T-helper 9 cell (primary cell): ENCODE results near the gene SSU72.
"Not testable (repeated sequence)": the region's sequence is repeated elsewhere in the genome, so short reads cannot be mapped to it uniquely, and the experiment has no call there.

ENCODE experiments used
- DNase-seq: peaks from one replicate; pipeline ENCODE4 v3.0.0-alpha.2; 2020

SSU72 gene

DNA sequence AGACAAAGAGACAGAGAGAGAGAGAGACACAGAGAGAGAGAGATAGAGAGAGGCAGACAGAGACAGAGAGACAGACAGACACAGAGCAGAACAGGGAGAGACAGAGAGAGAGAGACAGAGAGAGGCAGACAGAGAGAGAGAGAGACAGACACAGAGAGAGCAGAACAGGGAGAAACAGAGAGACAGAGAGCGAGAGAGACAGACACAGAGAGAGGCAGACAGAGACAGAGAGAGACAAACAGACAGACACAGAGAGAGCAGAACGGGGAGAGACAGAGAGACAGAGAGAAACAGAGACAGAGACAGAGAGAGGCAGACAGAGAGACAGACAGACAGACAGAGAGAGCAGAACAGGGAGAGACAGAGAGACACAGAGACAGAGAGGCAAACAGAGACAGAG lies 20.7 kb upstream of the SSU72 start:
- DNase-seq: not testable (repeated sequence)

DNA sequence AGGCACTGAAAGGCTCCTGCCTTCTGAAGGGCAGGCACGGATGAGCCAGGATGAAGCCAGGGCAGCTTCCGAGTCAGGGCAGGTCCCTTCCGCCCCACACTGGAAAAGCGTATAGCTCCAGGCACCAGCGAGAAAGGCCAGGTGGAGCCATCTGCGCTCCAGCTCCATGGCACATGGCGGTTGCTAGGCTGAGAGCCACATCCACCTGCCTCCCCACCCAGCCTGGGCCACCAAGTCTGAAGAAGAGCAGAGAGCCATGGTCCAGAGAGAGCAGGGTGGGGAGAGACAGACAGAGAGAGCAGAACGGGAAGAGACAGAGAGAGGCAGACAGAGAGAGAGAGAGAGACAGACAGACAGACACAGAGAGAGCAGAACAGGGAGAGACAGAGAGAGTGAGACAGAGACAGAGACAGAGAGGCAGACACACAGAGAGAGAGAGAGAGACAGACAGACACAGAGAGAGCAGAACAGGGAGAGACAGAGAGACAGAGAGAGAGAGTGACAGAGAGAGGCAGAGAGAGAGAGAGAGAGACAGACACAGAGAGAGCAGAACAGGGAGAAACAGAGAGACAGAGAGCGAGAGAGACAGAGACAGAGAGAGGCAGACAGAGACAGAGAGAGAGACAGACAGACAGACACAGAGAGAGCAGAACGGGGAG lies 20.1 kb upstream of the SSU72 start:
- no peak for DNase-seq

DNA sequence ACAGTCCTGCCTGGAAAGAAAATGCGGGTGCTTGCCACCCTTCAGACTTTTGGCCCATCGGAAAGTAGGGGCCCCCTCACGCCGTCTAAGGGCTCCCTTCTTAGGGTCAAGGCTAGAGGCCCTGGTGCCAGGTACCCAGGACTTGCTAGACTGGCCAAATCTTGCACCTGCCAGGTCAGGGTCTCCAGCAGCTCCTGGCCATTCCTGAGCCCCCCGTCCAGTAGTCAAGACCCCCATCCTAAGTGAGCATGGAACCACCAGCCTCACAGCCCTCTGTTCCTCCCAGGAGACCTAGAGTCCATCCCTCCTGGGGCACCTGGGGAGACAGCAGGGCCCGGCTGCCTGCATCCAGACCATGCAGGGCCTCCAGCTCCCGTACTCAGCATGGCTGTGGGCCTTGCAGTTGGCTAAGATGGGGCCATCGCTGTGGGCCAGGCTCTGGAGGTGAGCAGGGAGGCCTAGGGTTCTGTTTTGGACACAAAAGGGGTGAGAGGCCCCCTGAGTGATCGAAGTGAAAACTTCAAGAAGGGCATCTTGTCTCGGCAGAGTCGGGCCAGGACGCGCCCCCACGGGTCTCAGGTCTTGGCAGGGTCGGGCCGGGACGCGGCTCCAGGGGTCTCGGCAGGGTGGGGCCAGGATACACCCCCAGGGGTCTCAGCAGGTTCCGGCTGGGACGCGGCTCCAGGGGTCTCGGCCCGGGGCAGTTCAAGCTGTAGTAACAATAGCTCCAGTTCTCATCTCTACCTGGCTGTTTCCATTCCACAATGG lies 19.4 kb upstream of the SSU72 start:
- no peak for DNase-seq

DNA sequence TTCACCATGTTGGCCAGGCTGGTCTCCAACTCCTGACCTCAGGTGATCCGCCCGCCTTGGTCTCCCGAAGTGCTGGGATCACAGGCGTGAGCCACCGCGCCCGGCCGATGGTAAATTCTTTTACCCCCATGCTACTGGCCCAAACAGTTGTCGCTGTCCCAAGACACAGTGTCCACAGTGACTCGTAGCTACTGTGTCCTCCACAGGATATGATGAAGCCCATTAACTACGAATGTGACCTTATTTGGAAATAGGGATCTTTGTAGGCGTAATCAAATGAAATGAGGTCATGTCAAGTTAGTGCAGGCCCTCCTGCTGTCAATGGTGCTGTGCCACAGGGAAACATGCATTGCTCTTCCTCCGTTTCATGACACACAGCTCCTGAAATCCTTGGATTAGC lies 16.8 kb upstream of the SSU72 start:
- no peak for DNase-seq

DNA sequence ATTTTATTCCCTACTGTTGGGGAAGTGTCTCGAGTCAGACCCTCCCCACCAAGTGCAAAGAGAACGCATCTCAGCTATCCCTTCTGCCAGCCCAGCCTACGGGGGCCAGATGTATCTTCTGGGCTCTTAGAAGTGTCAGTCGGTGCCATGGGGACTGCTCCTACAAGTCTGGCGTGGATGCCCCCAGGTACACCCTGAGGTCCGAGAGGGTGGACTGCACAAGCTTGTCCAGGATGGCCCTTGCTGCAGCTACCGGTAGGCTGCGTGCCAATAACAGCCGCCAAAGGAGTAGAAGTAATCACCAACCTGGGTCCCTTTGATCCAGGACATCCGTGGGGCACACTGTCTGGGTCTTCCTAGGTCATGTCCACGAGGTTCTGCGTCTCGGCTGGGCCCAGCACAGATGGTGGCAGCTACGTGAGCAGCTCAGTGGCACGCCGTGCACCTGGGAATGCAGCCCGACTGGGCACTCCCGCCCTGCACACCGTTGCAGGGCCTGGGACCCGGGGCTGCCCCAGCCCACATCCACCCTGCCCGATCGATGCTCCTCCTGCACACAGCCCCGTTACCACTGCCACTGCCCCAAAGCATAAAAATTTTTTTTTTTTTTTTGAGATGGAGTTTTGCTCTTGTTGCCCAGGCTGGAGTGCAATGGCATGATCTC lies 8.8 kb upstream of the SSU72 start:
- no peak for DNase-seq

DNA sequence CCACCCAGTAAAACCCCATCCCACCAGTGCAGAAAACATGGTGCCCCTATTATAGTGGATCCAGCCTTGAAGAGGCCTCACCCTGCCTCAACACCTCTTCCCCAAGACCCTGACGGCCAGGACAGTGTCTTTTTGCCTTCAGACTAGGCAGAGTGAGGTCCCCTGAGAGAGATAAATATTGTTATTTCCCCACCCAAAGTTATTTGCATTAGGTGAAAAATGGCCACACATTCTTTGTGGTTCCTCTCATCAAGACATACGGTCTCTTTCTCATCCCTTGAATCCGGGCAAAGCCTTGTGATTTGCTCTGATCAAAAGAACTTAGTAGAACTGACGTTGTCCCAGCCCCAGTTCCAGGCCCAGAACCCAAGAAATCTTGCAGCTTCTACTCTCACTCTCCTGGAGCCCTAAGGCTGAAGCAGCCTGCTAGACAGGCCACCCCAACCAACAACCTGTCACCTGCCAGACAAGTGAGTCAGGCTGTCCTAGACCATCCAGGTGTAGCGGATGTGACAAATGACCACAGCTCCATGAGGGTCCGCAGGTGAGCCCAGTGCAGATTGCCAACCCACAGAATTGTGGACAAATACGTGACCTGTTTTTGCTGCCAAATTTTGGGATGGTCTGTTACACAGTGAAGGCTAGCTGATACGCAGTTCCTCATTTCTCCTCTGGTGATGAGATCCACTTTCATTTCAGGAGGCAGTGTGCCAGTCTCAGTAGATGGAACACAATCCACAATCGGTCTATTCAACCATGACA lies 8.1 kb upstream of the SSU72 start:
- DNase-seq: no peak

DNA sequence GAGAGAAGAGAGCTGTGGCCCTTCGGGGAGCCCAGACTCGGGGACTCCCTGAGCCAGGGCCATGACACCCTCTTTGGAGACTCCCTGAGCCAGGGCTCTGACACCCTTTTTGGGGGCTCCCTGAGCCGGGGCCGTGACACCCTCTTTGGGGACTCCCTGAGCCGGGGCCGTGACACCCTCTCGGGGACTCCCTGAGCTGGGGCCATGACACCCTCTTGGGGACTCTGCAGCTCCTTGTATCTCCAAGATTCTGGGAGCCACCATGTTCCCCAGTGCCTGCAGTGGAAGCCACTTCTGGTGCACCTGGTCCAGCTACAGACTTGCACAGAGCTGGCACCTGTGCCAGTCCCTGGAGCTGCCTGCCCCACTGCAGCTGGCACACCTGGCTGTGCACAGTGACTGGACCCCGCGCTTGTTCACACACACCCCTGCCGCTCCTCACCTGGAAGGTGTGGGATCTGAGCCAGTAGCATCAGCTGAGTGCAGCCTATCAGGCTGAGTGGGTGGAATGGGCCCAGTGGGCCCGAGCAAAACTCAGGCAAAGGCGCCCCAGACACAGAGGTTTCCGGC lies 3.8 kb upstream of the SSU72 start:
- no peak for DNase-seq

DNA sequence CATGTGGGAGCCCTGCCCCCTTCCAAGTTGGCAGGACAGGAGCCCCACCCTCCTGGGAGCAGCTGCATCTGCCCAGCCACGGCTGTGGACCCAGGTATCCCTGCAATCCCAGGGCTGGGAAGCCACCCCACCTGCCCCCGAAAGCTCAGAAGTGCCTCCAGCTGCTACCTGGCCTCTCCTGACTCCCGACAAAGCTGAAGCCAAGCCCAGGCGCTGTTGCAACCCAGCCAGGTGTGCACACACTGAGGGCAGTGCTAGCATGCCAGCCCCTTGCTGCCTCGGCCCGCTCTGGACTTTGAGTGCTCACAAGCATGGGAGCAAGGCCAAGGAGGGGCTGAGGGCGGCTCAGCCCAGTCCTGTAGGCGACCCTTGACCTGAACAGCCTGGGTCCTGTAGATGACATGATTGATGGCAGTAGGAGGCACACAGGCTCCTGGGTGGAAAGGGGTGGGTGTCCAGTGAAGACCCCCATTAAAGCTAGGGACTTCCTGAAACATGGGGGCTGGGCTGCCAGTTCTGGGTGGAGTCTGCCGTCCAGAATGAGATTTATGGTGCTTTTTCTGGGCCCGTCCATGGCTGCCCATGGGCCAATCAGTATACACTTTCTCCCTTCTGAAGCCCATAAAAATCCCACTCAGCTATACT lies 2.8 kb upstream of the SSU72 start:
- no peak for DNase-seq

DNA sequence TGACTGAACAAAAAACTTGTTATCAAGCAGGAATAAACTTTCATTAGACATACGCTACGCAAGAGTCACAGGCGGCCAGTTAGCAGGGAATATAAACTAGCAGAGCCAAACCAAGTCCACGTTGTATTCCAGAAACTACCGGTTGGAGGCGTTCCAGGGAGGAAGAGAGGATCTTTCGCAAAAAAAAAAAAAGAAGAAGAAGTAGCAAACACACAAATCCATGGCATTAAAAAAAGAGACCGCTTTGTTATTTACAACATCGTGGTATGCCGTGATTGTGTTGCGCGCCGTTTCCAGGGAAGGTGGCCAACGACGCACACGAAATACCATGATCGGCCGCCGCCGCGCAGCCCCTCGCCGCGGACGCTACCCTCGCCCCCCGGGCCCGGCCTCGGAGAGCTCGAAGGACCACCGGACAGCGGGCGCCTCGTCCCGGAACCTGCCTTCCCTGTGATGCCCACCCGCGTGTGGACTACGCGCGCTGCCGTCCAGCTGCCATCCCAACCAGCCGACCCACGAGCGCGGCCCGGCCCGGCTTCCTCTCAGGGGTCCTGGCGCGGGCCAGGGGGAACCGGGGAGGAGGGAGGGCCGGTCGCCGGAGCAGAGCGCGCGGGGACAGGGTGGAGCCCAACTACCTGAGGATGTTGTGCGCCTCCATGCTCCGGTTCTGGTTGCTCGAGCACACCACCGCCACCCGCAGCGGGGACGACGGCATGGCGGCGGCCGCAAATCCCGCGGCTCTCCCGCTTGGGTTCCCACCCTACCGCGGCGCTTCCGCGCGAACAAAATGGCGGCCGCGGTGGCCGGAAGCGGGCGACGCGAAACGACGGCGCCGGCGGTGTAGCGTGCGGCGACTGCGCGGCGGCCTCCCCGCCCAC lies 581 bp downstream of the SSU72 start:
- DNase-seq: peak; percentile 65

DNA sequence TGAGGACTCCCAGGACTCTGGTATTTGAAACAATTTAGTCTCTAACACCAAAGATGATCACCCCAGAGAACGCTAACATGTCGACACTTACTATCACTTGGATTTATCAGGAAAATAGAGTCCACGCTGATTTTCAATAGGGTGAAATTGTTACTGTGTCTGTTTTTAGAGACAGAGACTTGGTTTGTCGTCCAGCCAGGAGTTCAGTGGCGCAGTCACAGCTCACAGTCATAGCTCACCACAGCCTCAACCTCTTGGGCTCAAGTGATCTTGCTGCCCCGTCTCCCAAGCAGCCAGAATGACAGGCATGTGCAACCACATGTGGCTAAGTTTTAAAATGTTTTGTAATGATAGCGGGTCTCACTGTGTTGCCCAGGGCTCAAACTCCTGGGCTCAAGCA lies 5.3 kb downstream of the SSU72 start:
- DNase-seq: no peak

DNA sequence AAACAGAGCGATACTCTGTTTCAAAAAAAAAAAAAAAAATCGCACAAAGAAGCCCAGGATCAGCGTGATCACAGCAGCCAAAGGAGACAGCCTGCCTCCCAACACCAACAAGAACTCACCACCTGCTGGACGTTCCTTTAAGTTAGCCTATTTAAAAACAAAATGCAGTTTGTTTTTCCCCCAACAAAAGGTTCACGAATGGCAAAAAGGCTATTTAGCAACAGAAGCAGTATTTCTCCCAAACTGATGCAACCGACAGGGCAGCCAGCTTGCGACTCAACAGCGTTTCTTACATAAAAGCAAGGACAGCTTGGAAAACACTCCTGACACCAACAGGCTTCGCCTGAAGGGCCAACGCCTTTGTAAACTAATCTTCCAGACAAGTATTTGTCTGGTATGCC lies 6.8 kb downstream of the SSU72 start:
- no peak for DNase-seq

DNA sequence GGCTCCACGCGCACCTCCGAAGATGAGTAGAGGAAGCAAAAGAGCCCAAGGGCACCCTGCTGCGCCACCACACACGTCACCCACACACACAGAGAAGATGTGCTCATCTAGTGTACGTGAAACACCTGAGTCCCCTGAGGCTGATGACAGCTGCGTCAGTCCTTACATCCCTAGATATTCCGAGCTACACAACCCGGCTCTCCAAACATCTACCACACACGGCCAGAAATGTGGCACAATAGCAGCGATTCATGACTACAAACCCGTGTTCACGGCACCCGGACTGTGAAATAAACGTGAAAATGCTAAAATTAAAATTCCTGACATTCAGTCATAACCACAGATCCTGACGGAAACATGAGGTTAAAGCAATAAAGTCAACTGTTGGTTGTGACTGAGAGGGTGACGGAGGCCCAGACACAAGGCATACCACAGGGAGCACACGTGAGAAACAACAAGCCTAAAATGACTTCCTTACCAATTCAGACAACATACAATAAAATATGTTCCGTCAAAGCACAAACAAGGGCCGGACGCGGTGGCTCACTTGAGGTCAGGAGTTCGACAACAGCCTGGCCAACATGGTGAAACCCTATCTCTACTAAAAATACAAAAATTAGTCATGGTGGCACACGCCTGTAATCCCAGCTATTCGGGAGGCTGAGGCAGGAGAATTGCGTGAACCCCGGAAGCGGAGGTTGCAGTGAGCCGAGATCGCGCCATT lies 7.3 kb downstream of the SSU72 start:
- DNase-seq: no peak

DNA sequence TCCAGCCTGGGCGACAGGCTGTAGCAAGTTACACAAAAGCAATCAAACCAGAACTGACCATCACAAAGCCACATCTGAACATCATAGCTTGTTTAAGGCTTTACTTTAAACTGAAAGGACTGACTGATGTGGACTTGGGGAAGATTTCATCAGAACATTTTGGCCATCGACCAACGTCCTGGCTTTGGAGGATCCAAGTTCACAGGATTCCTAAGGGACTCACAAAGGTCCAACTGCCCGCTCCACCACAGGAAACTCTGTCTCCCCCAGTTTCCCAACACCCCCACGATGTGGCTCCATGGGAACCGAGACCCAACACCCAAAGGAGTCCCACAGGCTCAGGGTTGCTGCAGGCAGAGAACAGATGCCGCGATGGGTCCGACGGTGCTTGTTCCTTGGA lies 9.3 kb downstream of the SSU72 start:
- DNase-seq: no peak

DNA sequence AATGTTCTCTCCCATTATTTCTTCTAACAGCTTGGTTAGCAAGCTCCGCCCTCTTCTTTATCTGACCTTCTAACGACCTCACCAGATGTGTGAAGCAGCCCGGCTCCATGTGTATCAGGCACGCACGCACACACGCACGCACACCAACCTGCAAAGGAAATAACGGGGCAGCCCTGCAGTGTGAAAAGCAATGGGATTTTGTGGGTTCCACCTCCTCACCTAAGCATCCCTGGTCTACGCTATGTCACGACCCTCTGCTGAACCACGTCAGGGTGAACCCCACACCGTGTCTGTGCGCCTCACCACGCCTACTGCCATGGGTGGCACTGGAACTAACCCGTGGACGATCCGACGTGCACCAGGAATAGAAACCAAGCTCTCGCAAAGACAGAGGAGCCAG lies 10.4 kb downstream of the SSU72 start:
- DNase-seq: no peak

DNA sequence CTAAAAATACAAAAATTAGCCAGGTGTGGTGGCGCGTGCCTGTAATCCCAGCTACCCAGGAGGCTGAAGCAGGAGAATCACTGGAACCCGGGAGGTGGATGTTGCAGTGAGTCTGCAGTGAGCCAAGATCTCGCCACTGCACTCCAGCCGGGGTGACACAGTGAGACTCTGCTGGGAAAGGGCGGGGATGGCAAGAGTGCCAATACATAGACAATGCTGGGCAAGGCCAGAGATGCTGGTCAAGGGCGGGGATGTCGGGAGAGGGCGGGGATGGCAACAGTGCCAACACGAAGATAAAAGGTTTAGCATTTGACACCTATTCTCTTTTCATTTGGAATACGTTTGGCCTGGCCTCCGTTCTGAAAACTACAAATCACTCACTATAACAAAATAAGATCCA lies 11.0 kb downstream of the SSU72 start:
- DNase-seq: no peak

DNA sequence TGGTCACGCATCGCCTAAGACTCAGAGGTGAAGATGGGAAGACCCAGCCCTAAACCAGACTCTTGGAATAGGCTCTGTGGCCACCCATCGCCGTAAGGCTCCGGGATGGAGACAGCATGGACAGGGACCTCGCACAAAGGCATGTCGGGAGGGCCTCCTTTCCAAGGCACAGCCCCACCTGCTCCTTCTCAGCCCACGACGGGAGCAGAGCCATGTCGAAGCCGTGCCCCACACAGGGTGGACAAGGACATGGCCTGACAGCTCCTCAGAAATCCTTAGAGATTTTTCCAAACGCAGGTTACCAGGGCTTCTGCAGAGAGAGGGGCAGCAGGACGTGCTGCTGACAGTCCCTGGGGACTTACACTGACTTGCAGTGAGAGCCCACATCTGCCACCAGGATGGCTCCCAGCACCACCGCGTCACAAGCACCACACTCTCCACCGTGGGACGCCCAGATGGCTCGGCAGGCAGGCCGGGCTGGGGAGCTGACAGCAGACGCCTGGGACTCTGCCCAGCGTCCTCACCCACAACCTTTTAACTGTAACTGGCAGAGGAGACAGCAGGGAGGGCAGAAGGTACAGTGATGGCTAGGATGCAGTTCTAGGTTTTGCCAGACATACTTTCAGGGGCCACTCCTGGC lies 12.0 kb downstream of the SSU72 start:
- DNase-seq: no peak

DNA sequence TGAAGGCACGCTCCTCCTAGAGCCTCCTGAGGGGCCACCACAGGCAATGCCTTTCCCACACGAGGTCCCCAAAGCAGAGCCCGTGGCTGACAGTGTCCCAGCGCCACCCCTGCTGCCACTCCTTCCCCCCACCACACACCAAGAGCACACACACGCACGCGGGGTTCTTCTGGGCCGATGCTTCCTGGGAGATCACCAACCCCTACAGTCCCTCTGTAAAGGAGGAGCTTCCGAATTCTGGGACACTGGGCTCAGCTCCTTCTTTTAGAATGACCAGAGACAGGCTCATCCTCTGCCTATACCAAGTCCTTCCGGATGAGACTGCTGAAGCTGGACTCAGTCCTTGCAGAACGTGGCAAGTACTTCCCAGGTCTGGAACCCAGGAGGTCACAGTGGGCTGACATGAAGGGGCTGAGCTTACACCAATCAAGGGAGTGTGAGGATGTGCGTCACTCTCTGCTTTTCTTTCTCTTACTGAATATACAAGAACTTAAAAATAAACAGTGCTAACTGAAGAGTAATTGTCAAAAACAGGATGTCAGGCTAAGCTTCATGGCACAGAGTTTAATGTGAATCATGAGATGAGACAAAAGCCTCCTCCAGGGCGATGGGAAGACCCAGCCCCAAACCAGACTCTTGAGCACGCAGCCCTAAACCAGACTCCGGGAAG lies 12.7 kb downstream of the SSU72 start:
- DNase-seq: no peak

DNA sequence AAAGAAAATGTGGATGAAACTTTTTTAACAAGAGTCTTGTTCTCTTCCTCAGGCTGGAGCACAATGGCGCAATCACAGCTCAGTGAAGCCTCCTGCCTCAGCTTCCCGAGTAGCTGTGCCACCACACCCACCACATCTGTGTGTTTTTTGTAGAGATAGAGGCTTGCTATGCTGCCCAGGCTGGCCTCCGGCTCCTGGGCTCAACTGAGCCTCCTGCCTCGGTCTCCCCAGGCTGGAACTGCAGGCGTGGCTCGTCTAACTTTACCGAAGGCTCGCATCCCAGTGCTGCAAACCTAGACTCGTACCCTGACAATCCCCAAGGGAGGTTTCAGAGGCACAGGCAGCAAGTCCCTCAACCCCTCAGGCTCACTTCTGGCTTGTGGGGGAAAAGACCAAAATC lies 14.5 kb downstream of the SSU72 start:
- no peak for DNase-seq

DNA sequence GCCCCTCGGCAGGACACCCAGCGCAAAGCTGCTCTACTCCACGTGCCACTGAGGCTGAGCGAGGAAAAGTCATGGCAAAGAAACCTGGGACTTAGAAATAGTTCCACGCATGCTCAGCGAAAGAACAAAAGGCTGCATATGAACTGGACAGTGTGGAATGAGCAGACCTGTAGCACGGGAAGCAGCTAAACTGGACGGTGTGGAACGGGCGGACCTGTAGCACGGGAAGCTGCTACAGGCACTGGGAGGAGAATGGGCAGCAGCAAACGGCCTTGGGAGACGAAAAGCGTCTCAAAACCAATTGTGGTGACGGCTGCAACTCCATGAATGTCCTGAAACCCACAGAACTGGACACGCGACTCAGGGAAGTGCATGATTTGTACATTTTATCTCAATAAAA lies 15.6 kb downstream of the SSU72 start:
- DNase-seq: no peak

DNA sequence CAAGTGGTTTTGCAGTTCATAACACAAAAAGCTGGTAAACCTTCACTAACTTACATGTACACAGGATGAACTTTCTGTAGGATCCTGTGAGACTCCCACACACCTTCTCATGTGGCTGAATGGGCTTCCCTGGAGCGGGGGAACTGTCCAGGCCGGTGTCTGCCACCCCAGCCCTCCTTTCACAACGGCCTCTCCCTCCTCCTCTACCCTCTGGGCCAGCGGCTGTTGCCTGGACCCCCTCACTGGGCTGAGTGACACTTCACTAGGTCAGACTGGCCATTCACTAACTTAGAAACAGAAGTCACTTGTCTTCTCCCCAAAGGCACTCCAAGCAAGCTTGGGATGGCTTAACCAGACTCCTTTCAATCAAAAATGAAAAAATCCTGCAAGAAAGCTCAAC lies 16.1 kb downstream of the SSU72 start:
- no peak for DNase-seq
